Smooth muscle cell (in vitro differentiated cells): ENCODE data around the gene SS18L1. TPM values are rescaled to one million over a fixed set of nuclear protein-coding genes. Genes with fewer than 3 reads are reported as not detected.

Experiments
- DNase-seq: peaks from one replicate; lab custom pipeline; 2025; ENCODE audit not compliant: unreplicated experiment; lab: John Stamatoyannopoulos, UW
- H2AFZ ChIP-seq: fragments of 200-600 bp; sonication (generic); 2 replicates; pipeline ENCODE4 v1.6.0; 2016; ENCODE audit warnings: antibody characterized with exemption, low read depth, mild to moderate bottlenecking
- H3F3A ChIP-seq: fragments of 200-600 bp; sonication (generic); 2 replicates; pipeline ENCODE4 v1.6.0; 2017; ENCODE audit warnings: antibody characterized with exemption, low read depth
- H3K27ac ChIP-seq: fragments of 200-600 bp; sonication (generic); 2 replicates; pipeline ENCODE4 v1.5.1; 2016; ENCODE audit warnings: low read depth, mild to moderate bottlenecking
- H3K27me3 ChIP-seq: fragments of 200-600 bp; sonication (generic); 2 replicates; pipeline ENCODE4 v1.6.1; 2016; ENCODE audit warnings: low read depth, mild to moderate bottlenecking
- H3K36me3 ChIP-seq: fragments of 200-600 bp; sonication (generic); 2 replicates; pipeline ENCODE4 v1.5.1; 2016; ENCODE audit warnings: low read depth
- H3K4me1 ChIP-seq: fragments of 200-600 bp; sonication (generic); 2 replicates; pipeline ENCODE4 v1.5.1; 2016; ENCODE audit warnings: low read depth
- H3K4me2 ChIP-seq: fragments of 200-600 bp; sonication (generic); 2 replicates; pipeline ENCODE4 v1.6.0; 2016; ENCODE audit warnings: mild to moderate bottlenecking
- H3K4me3 ChIP-seq: fragments of 200-600 bp; sonication (generic); 2 replicates; pipeline ENCODE4 v1.5.1; 2016; ENCODE audit warnings: mild to moderate bottlenecking
- H3K79me2 ChIP-seq: fragments of 200-600 bp; sonication (generic); 2 replicates; pipeline ENCODE4 v1.6.0; 2016; ENCODE audit warnings: low read depth, mild to moderate bottlenecking
- H3K9ac ChIP-seq: fragments of 200-600 bp; sonication (generic); 2 replicates; pipeline ENCODE4 v1.6.0; 2016; ENCODE audit warnings: low read depth
- H3K9me3 ChIP-seq: fragments of 200-600 bp; sonication (generic); replicated peaks from 2 replicates; pipeline ENCODE4 v1.5.1; 2016; ENCODE audit warnings: low read depth
- H4K20me1 ChIP-seq: fragments of 200-600 bp; sonication (generic); 2 replicates; pipeline ENCODE4 v1.6.0; 2016; ENCODE audit warnings: low read depth
- WGBS: methylation state at CpG from one replicate; pipeline ENCODE4 v1.1.7; 2016; ENCODE audit warnings: low lambda C conversion rate; 5-methylcytosine and 5-hydroxymethylcytosine counted together
- polyA plus RNA-seq: library from polyadenylated mRNA; unstranded; fragments of >200 nt; fragmentation: Nextera tagmentation; extraction: Ambion mirVana; gene quantifications from 2 replicates; pipeline ENCODE4 v1.2.1, GENCODE V29; 2016
- total RNA-seq: library from RNA; depleted of rRNA; stranded (reverse); fragments of >200 nt; gene quantifications from 2 replicates; pipeline ENCODE4 v1.2.3, GENCODE V29; 2014
- TF ChIP-seq, protein P1 (sequence below): fragments of 200-600 bp; sonication (generic); IDR thresholded peaks from 2 replicates; pipeline ENCODE4 v1.5.1; 2017; ENCODE audit warnings: borderline replicate concordance, mild to moderate bottlenecking, antibody characterized with exemption; ENCODE audit not compliant: insufficient read depth, poor library complexity, severe bottlenecking

Gene SS18L1
- total and polyA plus RNA-seq, 2 experiments from 2014 or later: 2.3 to 10.1 TPM

DNA sequence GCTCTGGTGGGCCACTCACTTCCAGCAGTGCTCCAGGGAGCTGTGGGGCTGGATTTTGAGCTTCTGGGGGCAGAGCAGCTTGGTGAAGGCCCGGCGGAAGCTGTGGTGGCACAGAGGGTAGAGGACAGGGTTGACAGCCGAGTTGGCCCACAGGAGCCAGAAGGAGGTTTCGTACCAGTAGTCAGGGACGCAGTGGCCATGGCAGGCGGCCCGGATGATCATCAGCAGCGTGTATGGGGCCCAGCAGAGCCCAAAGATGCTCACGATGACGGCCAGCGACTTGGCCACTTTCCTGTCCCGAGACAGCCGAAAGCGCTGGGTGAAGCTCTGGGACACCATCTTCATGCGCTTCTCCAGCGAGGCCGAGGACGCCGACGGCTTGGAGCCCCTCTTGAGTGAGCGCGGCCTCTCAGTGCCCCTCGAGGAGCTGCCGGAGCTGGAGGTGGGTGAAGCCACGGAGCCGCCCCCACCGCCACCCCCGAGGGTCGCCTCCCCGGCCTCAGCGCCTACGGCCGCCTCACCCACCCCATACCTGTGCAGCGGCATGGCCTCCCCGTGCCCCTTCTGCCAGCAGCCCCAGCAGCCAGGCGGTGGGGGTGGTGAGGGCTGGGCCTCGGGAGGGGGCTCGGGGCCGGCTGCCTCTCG lies 72.5 kb downstream of the SS18L1 start:
- H4K20me1 ChIP-seq: peaks cover 11% of the 10 kb centered on the region
- no peak overlapping the region for H3K9ac ChIP-seq
- TF ChIP-seq, protein P1, sequence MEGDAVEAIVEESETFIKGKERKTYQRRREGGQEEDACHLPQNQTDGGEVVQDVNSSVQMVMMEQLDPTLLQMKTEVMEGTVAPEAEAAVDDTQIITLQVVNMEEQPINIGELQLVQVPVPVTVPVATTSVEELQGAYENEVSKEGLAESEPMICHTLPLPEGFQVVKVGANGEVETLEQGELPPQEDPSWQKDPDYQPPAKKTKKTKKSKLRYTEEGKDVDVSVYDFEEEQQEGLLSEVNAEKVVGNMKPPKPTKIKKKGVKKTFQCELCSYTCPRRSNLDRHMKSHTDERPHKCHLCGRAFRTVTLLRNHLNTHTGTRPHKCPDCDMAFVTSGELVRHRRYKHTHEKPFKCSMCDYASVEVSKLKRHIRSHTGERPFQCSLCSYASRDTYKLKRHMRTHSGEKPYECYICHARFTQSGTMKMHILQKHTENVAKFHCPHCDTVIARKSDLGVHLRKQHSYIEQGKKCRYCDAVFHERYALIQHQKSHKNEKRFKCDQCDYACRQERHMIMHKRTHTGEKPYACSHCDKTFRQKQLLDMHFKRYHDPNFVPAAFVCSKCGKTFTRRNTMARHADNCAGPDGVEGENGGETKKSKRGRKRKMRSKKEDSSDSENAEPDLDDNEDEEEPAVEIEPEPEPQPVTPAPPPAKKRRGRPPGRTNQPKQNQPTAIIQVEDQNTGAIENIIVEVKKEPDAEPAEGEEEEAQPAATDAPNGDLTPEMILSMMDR: no peak
- H3K9me3 ChIP-seq: no peaks in the 10 kb centered on the region
- H3K4me3 ChIP-seq: no peak overlapping the region
- H3K27ac ChIP-seq: no peak overlapping the region
- H3K36me3 ChIP-seq: no peaks in the 10 kb centered on the region
- peaks cover 18% of the 10 kb centered on the region for H3K4me1 ChIP-seq
- 89% methylated on average over 27 of the region's 40 CpGs for WGBS
- no peak for DNase-seq
- no peaks in the 10 kb centered on the region for H3K79me2 ChIP-seq
- peaks cover 62% of the 10 kb centered on the region for H3K27me3 ChIP-seq
- H3K4me2 ChIP-seq: no peak overlapping the region
- no peaks in the 10 kb centered on the region for H3F3A ChIP-seq
- no peak overlapping the region for H2AFZ ChIP-seq

DNA sequence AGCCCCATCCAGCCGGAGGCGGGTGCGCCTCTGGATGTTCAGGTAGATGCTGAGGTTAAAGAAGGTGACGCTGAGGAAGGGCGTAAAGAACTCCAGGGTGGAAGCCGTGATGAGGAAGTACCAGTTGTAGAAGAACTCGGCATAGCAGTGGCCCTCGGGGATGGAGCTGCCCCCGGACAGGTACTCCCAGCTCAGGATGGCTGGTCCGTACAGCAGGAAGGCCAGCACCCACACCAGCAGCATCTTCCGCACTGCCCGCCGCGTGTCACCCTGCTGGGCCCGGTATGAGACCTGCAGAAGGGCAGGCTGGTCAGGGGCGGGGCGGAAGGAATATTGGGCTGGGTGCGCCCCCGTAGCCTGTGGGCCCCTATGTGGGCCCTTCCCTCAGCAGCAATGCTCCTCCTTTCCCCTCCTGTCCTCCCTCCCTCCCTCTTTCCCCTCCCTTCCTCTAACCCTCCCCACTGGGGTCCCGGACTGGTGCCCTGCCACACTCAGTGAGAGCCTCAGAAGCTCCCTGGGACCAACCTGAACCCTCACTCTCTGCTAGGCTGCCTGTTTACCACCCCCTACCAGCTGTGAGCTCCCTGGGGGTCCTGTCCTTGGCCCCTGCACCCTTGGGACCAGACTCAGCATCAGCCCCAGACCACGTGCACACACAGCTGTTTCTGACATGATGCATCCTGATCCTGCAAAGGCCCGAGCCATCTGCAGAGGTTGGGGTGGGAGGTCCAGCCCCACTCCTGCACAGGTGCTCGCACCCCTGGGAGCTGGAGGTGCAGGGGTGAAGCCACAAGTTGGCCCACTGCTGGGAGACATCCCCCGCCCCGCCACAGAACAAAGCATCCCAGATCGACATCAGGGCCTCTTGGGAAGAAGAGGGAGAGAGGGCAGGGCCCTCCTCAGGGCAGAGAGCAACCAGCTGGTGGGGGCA lies 73.3 kb downstream of the SS18L1 start:
- H3F3A ChIP-seq: no peaks in the 10 kb centered on the region
- H3K9ac ChIP-seq: no peak overlapping the region
- WGBS: 91% methylated on average over 25 of the region's 26 CpGs
- no peak overlapping the region for H3K4me3 ChIP-seq
- H3K27me3 ChIP-seq: peaks cover 70% of the 10 kb centered on the region
- TF ChIP-seq, protein P1: no peak
- H3K36me3 ChIP-seq: no peaks in the 10 kb centered on the region
- no peaks in the 10 kb centered on the region for H3K79me2 ChIP-seq
- H3K4me1 ChIP-seq: peaks cover 23% of the 10 kb centered on the region
- no peaks in the 10 kb centered on the region for H3K9me3 ChIP-seq
- no peak overlapping the region for H2AFZ ChIP-seq
- no peak overlapping the region for H3K4me2 ChIP-seq
- H3K27ac ChIP-seq: no peak overlapping the region
- peaks cover 11% of the 10 kb centered on the region for H4K20me1 ChIP-seq
- no peak for DNase-seq

DNA sequence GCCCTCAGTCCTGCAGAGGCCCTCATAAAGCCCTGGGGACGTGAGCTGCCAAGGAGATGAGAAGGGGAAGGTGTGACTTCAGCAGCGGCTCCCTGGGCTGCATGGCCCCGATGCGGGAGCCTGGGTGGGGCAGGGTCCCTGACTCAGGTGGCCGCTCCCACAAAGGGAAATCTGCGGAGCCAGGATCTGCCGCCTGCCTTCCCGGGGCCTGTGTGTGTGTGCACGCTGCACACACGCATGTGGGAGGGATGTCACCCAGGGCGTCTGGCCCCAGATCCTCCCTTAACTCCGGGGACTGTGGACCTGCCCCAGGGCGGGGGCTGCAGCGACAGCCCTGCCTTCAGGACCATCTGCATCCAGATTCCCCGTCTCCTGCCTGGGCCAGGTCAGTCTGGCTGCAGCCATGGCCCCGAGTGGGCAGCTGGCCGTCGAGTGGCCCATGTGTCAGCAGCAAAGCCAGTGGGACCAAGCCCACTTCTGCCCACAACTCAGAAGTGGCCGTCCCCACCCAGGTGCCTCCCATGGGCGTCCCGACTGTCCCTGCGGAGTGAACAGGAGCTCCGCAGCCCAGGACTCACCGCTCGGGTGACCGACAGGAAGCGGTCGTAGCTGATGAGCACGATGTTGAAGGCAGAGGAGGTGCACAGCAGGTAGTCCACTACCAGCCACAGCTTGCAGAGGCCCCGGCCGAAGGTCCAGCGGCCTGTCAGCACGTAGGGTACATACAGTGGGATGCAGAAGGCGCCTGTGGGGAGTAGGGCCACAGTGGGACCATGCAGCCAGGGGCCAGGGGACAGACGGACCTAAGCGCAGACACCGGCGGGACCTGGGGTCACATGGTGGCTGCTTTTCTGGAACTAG lies 74.6 kb downstream of the SS18L1 start:
- TF ChIP-seq, protein P1: no peak
- 77% methylated on average over 38 of the region's 38 CpGs for WGBS
- Histone ChIP-seq H3K4me2 (no peak overlapping the region), H3F3A (no peaks in the 10 kb centered on the region), H3K27me3 (peaks cover 82% of the 10 kb centered on the region), H3K4me1 (peaks cover 23% of the 10 kb centered on the region), H3K36me3 (no peaks in the 10 kb centered on the region), H3K79me2 (no peaks in the 10 kb centered on the region), H3K4me3 (no peak overlapping the region), H3K9ac (no peak overlapping the region), H3K27ac (no peak overlapping the region), H4K20me1 (peaks cover 11% of the 10 kb centered on the region), H3K9me3 (no peaks in the 10 kb centered on the region), H2AFZ (no peak overlapping the region)
- no peak for DNase-seq
